ENCODE data around the gene HSH2D. TPM values are rescaled to one million over a fixed set of nuclear protein-coding genes. Genes with fewer than 3 reads are reported as not detected.
A peak's percentile ranks its signal among the peaks of the same experiment; 100 is the strongest.

HSH2D gene
- total RNA-seq, 1 donor, result not detected

DNA sequence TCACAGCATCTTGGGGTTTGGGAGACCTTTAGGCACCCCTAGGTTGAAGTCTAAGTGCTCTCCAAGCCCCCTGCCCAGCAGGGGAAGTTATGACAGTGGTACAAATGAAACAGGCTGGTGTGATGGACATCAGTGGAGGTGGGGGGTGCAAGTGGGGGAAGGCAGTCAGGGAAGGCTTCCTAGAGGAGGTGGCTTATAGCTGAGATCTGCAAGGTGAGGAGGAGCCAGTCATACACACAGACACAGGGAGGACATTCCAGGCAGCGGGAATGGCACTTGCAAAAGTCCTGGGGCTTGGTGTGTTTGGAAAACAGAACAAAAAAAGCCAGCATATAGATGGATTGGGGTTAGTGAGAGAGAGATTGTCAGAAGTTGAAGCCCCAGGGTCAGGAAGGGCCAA lies 11.6 kb downstream of the HSH2D start:
- H3K4me3 ChIP-seq (ENCODE audit: low read depth, low read length), result no peak overlapping the region
- TF ChIP-seq, protein P1, sequence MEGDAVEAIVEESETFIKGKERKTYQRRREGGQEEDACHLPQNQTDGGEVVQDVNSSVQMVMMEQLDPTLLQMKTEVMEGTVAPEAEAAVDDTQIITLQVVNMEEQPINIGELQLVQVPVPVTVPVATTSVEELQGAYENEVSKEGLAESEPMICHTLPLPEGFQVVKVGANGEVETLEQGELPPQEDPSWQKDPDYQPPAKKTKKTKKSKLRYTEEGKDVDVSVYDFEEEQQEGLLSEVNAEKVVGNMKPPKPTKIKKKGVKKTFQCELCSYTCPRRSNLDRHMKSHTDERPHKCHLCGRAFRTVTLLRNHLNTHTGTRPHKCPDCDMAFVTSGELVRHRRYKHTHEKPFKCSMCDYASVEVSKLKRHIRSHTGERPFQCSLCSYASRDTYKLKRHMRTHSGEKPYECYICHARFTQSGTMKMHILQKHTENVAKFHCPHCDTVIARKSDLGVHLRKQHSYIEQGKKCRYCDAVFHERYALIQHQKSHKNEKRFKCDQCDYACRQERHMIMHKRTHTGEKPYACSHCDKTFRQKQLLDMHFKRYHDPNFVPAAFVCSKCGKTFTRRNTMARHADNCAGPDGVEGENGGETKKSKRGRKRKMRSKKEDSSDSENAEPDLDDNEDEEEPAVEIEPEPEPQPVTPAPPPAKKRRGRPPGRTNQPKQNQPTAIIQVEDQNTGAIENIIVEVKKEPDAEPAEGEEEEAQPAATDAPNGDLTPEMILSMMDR (IDR thresholded peaks at IDR 0.05; ENCODE audit: insufficient read depth, low read depth, low read length), result no peak
- DNase-seq (ENCODE audit: low read depth), result no peak

DNA sequence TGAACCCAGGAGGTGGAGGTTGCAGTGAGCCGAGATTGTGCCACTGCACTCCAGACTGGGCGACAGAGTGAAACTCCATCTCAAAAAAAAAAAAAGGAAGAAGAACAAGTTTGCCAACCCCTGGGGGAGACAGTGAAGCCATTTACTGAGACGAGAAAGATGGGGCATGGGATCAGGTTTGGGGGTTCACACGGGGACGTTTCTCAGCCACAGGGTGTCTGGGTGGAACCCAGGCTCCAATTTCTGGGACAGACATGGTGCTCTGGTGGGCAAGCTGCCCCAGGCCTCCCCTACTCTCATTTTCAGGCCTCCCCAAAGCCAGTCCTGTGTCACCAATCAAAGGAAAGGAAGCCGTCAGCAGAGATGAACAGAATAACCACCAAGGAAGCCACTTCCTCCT lies 13.4 kb downstream of the HSH2D start:
- TF ChIP-seq, protein P1 (IDR thresholded peaks at IDR 0.05; ENCODE audit: insufficient read depth, low read depth, low read length), result no peak
- DNase-seq (ENCODE audit: low read depth), result no peak
- H3K4me3 ChIP-seq (ENCODE audit: low read depth, low read length), result no peak overlapping the region

DNA sequence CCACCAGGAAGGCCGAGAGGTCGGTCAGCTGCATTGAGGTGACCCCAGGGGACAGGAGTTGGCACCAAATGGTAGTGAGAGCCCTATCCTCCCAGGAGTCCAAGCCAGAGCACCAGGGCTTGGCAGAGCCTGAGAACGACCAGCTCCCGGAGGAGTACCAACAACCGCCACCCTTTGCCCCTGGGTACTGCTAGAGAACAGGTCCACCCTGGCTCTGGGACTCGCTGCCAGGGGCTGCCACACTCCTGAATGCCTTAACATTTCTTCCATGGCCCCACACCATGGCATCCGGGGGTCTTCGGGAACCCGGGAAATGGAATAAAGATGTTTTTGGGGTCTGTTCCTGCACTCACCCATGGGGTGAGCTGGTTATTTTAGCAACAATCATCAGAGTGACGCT lies 14.1 kb downstream of the HSH2D start:
- no peak overlapping the region for H3K4me3 ChIP-seq (ENCODE audit: low read depth, low read length)
- TF ChIP-seq, protein P1 (IDR thresholded peaks at IDR 0.05; ENCODE audit: insufficient read depth, low read depth, low read length), result no peak
- DNase-seq (ENCODE audit: low read depth), result no peak

DNA sequence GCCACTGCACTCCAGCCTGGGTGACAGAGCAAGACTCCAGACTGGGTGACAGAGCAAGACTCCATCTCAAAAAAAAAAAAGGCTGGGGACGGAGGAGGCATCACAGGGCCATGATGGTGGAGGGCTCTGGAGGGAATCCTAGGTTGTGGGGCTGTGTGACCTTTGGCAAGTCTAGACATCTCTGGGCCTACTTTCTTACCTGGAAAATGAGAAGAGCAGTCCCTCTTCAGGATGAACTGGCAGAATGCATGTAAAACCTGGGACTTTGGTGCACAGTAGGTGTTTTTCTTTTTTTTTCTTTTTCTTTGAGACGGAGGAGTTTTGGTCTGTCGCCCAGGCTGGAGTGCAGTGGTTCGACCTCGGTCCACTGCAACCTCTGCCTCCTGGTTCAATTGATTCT lies 16.2 kb downstream of the HSH2D start:
- no peak for DNase-seq (ENCODE audit: low read depth)
- no peak overlapping the region for H3K4me3 ChIP-seq (ENCODE audit: low read depth, low read length)
- TF ChIP-seq, protein P1 (IDR thresholded peaks at IDR 0.05; ENCODE audit: insufficient read depth, low read depth, low read length), result no peak

DNA sequence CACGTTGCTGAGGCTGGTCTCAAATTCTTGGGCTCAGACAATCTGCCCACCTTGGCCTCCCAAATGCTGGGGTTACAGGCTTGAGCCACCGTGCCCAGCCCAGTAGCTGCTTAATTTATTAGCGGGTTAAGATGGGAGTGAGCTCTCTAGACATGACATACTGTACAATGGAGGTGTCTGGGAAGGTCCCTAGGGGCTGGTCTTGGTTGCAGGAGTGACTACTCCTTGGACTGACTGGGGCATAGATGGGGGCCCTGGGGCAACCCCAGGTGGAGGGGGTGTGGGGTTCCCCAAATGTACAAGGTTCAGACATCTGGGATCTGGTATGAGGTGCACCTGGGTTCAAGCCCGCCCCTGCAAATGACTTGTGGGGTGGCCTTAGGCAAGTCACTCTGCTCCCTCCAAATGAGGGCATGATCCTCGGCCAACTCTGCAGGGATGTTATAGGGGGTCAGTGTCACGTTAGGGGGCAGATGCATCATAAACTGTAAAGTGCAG lies 17.0 kb downstream of the HSH2D start:
- TF ChIP-seq, protein P1 (IDR thresholded peaks at IDR 0.05; ENCODE audit: insufficient read depth, low read depth, low read length), result no peak
- H3K4me3 ChIP-seq (ENCODE audit: low read depth, low read length), result no peak overlapping the region
- DNase-seq (ENCODE audit: low read depth), result no peak

DNA sequence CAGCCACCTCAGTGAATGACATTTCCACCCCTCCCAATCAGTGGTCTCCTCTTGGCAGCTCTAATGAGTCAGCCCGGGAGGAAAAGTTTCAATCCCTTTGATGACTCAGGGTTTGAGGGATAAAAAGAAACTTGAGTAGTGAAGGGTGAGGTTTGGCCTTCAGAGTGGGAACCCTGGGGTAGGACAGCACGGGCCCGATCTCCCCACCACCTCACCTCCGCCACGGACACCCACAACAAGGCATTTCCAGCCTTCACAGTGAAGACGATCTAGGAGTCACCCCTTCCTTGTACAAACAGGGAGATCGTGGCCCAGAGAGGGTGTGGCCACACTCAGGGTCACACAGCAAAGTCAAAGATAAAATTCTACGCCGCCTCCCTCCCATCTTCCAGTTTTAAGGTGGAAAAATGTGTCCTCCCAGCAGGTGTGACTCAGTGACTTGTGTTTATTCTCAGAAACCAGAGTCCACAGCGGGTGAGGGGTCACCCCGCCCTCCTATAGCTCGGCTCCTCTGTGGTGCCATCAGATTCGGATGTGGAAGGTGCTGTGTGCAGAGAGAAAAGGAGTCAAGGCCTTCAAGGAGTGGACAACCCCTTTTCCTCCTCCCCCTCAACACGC lies 17.6 kb downstream of the HSH2D start:
- DNase-seq (ENCODE audit: low read depth), result peak; percentile 52
- TF ChIP-seq, protein P1 (IDR thresholded peaks at IDR 0.05; ENCODE audit: insufficient read depth, low read depth, low read length), result no peak
- H3K4me3 ChIP-seq (ENCODE audit: low read depth, low read length), result no peak overlapping the region

DNA sequence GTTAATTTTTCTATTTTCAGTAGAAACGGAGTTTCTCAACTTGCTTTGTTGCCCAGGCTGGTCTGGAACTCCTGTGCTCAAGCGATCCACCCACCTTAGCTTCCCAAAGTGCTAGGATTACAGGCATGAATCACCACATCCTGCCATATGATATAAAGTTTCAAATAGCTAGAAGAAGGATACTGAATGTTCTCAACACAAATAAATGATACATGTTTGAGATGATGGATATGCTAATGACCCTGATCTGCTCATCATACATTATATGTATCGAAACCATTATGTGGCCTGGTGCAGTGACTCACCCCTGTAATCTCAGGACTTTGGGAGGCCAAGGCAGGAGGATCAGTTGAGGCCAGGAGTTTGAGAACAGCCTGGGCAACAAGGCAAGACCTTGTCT lies 18.4 kb downstream of the HSH2D start:
- DNase-seq (ENCODE audit: low read depth), result peak; percentile 40
- no peak overlapping the region for H3K4me3 ChIP-seq (ENCODE audit: low read depth, low read length)
- TF ChIP-seq, protein P1 (IDR thresholded peaks at IDR 0.05; ENCODE audit: insufficient read depth, low read depth, low read length), result no peak
